Endothelial cell of umbilical vein (primary cell): ENCODE measurements around the gene PLCB4. TPM values are rescaled to one million over a fixed set of nuclear protein-coding genes. Genes with fewer than 3 reads are reported as not detected.

Source experiments
- BruUV-seq: library from RNA; stranded (reverse); fragments of 400-500 nt; replicated peaks from 2 replicates; lab custom pipeline; 2021; lab: Mats Ljungman, UMichigan
- CTCF ChIA-PET: fragments of 300-600, 350-600 bp; sonication (Branson Sonifier 250); formaldehyde crosslinking; loops from one replicate; lab custom pipeline; 2021; ENCODE audit warnings: antibody characterized with exemption, inconsistent platforms; lab: Charles Lee
- POLR2A ChIA-PET: fragments of 300-600, 350-600 bp; sonication (Branson Sonifier 250); formaldehyde crosslinking; loops from one replicate; lab custom pipeline; 2021; ENCODE audit warnings: antibody characterized with exemption, inconsistent platforms; lab: Charles Lee
- DNase-seq: peaks from one replicate; pipeline ENCODE4 v3.0.0-alpha.2; 2011; ENCODE audit warnings: low read depth, low spot score
- FAIRE-seq: peaks from 2 replicates; lab custom pipeline; 2011; peaks lifted over from hg19 to GRCh38; lab: Jason Lieb, UNC
- H2AFZ ChIP-seq: 2 replicates; pipeline ENCODE4 v1.6.0; 2012; ENCODE audit warnings: low read depth, low read length, control low read depth, inconsistent platforms
- H3K27ac ChIP-seq: 2 replicates; pipeline ENCODE4 v1.5.1; 2011; ENCODE audit warnings: low read depth, mild to moderate bottlenecking, control low read depth, low read length, moderate library complexity; ENCODE audit not compliant: insufficient read depth
- H3K27me3 ChIP-seq, 2 experiments: 2 replicates each; pipeline versions ENCODE4 v1.6.0 to v1.6.1; 2011; ENCODE audit warnings: low read length in 2 of 2, mixed read lengths in 1 of 2; ENCODE audit not compliant: control insufficient read depth in 2 of 2, insufficient read depth in 2 of 2
- H3K36me3 ChIP-seq, 2 experiments: 2 replicates in 1 of 2; 3 replicates in 1 of 2; pipeline ENCODE4 v1.5.1; 2011; ENCODE audit warnings: low read length in 2 of 2, mild to moderate bottlenecking in 1 of 2, moderate library complexity in 1 of 2; ENCODE audit not compliant: control insufficient read depth in 2 of 2, insufficient read depth in 2 of 2; ENCODE audit errors: extremely low read depth in 1 of 2
- H3K4me1 ChIP-seq: 3 replicates; pipeline ENCODE4 v1.5.1; 2011; ENCODE audit warnings: mild to moderate bottlenecking, low read length; ENCODE audit not compliant: control insufficient read depth, insufficient read depth; ENCODE audit errors: extremely low read depth
- H3K4me2 ChIP-seq: 2 replicates; pipeline ENCODE4 v1.6.1; 2011; ENCODE audit warnings: low read length, control low read depth, mixed read lengths; ENCODE audit not compliant: insufficient read depth
- H3K4me3 ChIP-seq, 3 experiments: fragments of 200-600 bp in 1 of 3; sonication (generic), shearing (Covaris generic) in 1 of 3; replicated peaks in 1 of 3; 2 replicates each; pipeline ENCODE4 v1.5.1; 2011 to 2016; ENCODE audit warnings: control low read depth in 3 of 3, low read length in 3 of 3, mild to moderate bottlenecking in 2 of 3, inconsistent platforms in 1 of 3, low read depth in 1 of 3, moderate library complexity in 1 of 3; ENCODE audit not compliant: insufficient read depth in 1 of 3
- H3K79me2 ChIP-seq: 2 replicates; pipeline ENCODE4 v1.6.0; 2012; ENCODE audit warnings: low read length, inconsistent platforms; ENCODE audit not compliant: control insufficient read depth, insufficient read depth
- H3K9ac ChIP-seq: replicated peaks from 2 replicates; pipeline ENCODE3; 2011; ENCODE audit warnings: low read length, control low read depth; ENCODE audit not compliant: insufficient read depth; ENCODE audit errors: extremely low read depth
- H3K9me1 ChIP-seq: replicated peaks from 3 replicates; pipeline ENCODE4 v1.6.0; 2011; ENCODE audit warnings: mild to moderate bottlenecking, low read length; ENCODE audit not compliant: control insufficient read depth, insufficient read depth; ENCODE audit errors: extremely low read depth
- H3K9me3 ChIP-seq: replicated peaks from 2 replicates; pipeline ENCODE4 v1.5.1; 2012; ENCODE audit warnings: low read length, inconsistent platforms; ENCODE audit not compliant: control insufficient read depth, insufficient read depth
- H4K20me1 ChIP-seq: replicated peaks from 2 replicates; pipeline ENCODE3; 2011; ENCODE audit warnings: mild to moderate bottlenecking, low read length; ENCODE audit not compliant: control insufficient read depth, insufficient read depth; ENCODE audit errors: extremely low read depth
- CTCF ChIP-seq, 2 donors: IDR thresholded peaks; 1 replicate in 1 of 2; 2 replicates in 1 of 2; pipeline ENCODE4 v1.5.1; 2011; ENCODE audit warnings: low read length in 2 of 2, mild to moderate bottlenecking in 2 of 2, moderate library complexity in 2 of 2, control low read depth in 1 of 2, inconsistent platforms in 1 of 2, low read depth in 1 of 2; ENCODE audit not compliant: insufficient read depth in 1 of 2; ENCODE audit errors: extremely low read depth in 1 of 2
- EZH2 ChIP-seq: IDR thresholded peaks from 2 replicates; pipeline ENCODE4 v1.6.1; 2012; ENCODE audit warnings: borderline replicate concordance, low read depth, mild to moderate bottlenecking, moderate library complexity, low read length, inconsistent platforms; ENCODE audit not compliant: severe bottlenecking
- FOS ChIP-seq: IDR thresholded peaks from 2 replicates; pipeline ENCODE4 v1.6.1; 2011; ENCODE audit warnings: mild to moderate bottlenecking, low read length, moderate library complexity, borderline replicate concordance; ENCODE audit not compliant: insufficient read depth
- GATA2 ChIP-seq: IDR thresholded peaks from 2 replicates; pipeline ENCODE4 v1.7.0; 2011; ENCODE audit warnings: low read depth, mild to moderate bottlenecking, moderate library complexity, mixed read lengths, low read length; ENCODE audit not compliant: insufficient read length, insufficient read depth
- JUN ChIP-seq: IDR thresholded peaks from 2 replicates; pipeline ENCODE4 v1.6.1; 2011; ENCODE audit warnings: borderline replicate concordance, low read depth; ENCODE audit not compliant: insufficient read length, insufficient read depth
- MAX ChIP-seq: IDR thresholded peaks from 2 replicates; pipeline ENCODE4 v1.6.1; 2011; ENCODE audit not compliant: insufficient read depth, insufficient read length
- MYC ChIP-seq: IDR thresholded peaks from one replicate; pipeline ENCODE4 v1.6.1; 2011; ENCODE audit warnings: mild to moderate bottlenecking, low read depth, low read length
- POLR2A ChIP-seq: IDR thresholded peaks from 2 replicates; pipeline ENCODE4 v1.6.1; 2012; ENCODE audit warnings: low read depth, mild to moderate bottlenecking, control low read depth, low read length
- POLR2AphosphoS5 ChIP-seq: IDR thresholded peaks from 2 replicates; pipeline ENCODE4 v1.6.1; 2012; ENCODE audit warnings: low read depth, mild to moderate bottlenecking, control low read depth, low read length, moderate library complexity; ENCODE audit not compliant: insufficient read depth
- dilution Hi-C: fragments of 300-500 bp; cut with MboI; formaldehyde crosslinking; loops from one replicate; pipeline ENCODE4 v1.15.0; 2019; ENCODE audit warnings: low sequenced_read_pairs; ENCODE audit not compliant: extremely low pct_ligation_motif_present
- intact Hi-C: fragments of 100-400 bp; cut with micrococcal nuclease; formaldehyde crosslinking; loops from one replicate; pipeline ENCODE4 v1.10.0; 2022
- polyA plus RNA-seq, 4 experiments: library from polyadenylated mRNA; depleted of rRNA in 3 of 4; stranded (reverse) in 3 of 4; unstranded in 1 of 4; fragments of >200 nt; gene quantifications; 2 replicates each; pipeline versions ENCODE4 v1.2.1 to v1.2.3, GENCODE V29; 2011 to 2012; ENCODE audit warnings: missing spikeins in 1 of 4
- total RNA-seq: library from RNA; stranded (reverse); gene quantifications from 2 replicates; pipeline ENCODE4 v1.2.3, GENCODE V29; 2021

Gene PLCB4
- total and polyA plus RNA-seq, 2 donors (not counting 3 experiments of a cell fraction or from before 2014, with no cell fraction given) = 0.37 to 1.7 TPM

- FAIRE-seq = no peak
- no peaks in the 10 kb centered on the region for H3K9me3 ChIP-seq
- CTCF ChIA-PET = interaction anchor here (0.7 to 1.1 kb wide), 3 partner anchors 13 to 126 kb away, joined by 3 to 4 read pairs (median 3); no protein-coding TSS in a partner anchor
- no peaks in the 10 kb centered on the region for H4K20me1 ChIP-seq
- H3K79me2 ChIP-seq = no peaks in the 10 kb centered on the region
- no peak for TF ChIP-seq CTCF (IDR thresholded peaks at IDR 0.05; ENCODE audit: extremely low read depth in 1 of 2, insufficient read depth in 1 of 2, low read depth in 1 of 2, low read length in 2 of 2)
- no peak for TF ChIP-seq FOS
- TF ChIP-seq GATA2 = no peak
- TF ChIP-seq MYC = no peak
- no peak for TF ChIP-seq POLR2A
- no peak for TF ChIP-seq POLR2AphosphoS5
- no peak for TF ChIP-seq MAX
- TF ChIP-seq EZH2 = no peak
- TF ChIP-seq JUN = no peak
- no peak overlapping the region for H3K27ac ChIP-seq
- intact Hi-C loops (no loop called here), dilution Hi-C loops (no loop called here)
- no peak for DNase-seq
- no peak overlapping the region for H3K4me3 ChIP-seq
- H3K36me3 ChIP-seq = no peaks in the 10 kb centered on the region
- H3K9ac ChIP-seq = no peak overlapping the region
- POLR2A ChIA-PET = no interaction called here
- H3K4me1 ChIP-seq = no peaks in the 10 kb centered on the region
- no peaks in the 10 kb centered on the region for H3K9me1 ChIP-seq
- BruUV-seq = no TSS peak
- no peaks in the 10 kb centered on the region for H3K27me3 ChIP-seq
- no peak overlapping the region for H3K4me2 ChIP-seq
- H2AFZ ChIP-seq = no peak overlapping the region
These were observed 159.2 kb downstream of the PLCB4 start for GRCh38 chr20:9227896-9228615.
